Muscle layer of duodenum (tissue), 2 donors: ENCODE results near the gene CLINT1.

Experiments
- H3K27ac ChIP-seq: one replicate; pipeline ENCODE4 v1.7.0; 2013; ENCODE audit warnings: mild to moderate bottlenecking, low read length
- H3K27me3 ChIP-seq: one replicate; pipeline ENCODE4 v1.7.0; 2013; ENCODE audit warnings: low read depth, mild to moderate bottlenecking, control low read depth, low read length
- H3K36me3 ChIP-seq, 2 donors: one replicate each; pipeline ENCODE4 v1.7.0; 2013; ENCODE audit warnings: low read length in 2 of 2, control low read depth in 1 of 2, mild to moderate bottlenecking in 1 of 2; ENCODE audit not compliant: insufficient read depth in 2 of 2, control insufficient read depth in 1 of 2
- H3K4me1 ChIP-seq, 2 donors: one replicate each; pipeline ENCODE4 v1.7.0; 2013; ENCODE audit warnings: low read length in 2 of 2, mild to moderate bottlenecking in 2 of 2, control low read depth in 1 of 2, moderate library complexity in 1 of 2; ENCODE audit not compliant: insufficient read depth in 2 of 2, control insufficient read depth in 1 of 2
- H3K4me3 ChIP-seq, 2 donors: one replicate each; pipeline ENCODE4 v1.7.0; 2013; ENCODE audit warnings: low read length in 2 of 2, low read depth in 1 of 2, mild to moderate bottlenecking in 1 of 2
- H3K9me3 ChIP-seq, 2 donors: one replicate each; pipeline ENCODE4 v1.7.0; 2013; ENCODE audit warnings: low read length in 2 of 2, control low read depth in 1 of 2, mild to moderate bottlenecking in 1 of 2; ENCODE audit not compliant: control insufficient read depth in 1 of 2
- donor health status: healthy.

Gene CLINT1

DNA sequence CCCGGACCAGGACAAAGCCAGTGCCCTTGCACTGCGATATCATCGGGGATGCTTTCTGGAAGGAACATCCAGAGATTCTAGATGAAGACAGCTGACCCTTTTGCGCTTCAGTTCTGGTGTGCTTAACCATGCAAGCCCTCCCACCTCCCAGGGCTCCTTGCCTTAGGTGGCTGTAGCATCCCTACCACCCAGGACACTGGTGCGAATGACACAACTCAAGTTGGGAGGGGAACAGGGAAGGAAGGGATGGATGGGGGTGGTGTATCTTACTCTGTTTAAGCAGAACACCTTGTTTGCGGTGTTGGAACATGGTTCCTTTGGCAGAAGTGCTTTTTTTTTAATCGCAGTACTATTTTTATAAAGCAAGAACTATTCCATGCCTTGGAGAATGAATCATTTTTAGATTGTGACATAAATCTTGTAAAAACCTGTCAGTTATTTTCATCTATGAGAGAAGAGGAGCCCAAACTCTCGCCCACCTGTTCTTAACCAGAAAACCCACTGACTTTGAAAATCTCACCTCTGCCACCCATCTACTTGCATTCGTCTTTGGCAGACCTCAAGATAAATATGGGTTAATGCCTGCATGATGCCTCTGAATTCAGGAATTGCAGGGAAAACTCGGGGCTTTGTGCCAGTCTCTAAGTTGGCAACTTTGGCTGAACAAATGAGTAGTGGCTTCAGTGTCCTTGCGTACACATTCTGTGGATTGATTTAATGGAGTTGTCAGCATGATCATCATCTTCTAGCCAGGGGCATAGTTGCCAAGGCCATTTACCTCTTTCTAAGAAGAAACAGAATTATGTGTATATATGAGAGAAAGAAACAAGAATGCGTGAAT lies 119.3 kb downstream of the CLINT1 start:
- no peaks in the 10 kb centered on the region for H3K27me3 ChIP-seq
- peaks cover 3 to 33% of the 10 kb centered on the region in 2 donors for H3K36me3 ChIP-seq
- H3K9me3 ChIP-seq = no peaks in the 10 kb centered on the region
- peaks cover 5% of the 10 kb centered on the region in 2 donors for H3K4me1 ChIP-seq
- H3K27ac ChIP-seq = no peak overlapping the region
- no peak overlapping the region for H3K4me3 ChIP-seq

DNA sequence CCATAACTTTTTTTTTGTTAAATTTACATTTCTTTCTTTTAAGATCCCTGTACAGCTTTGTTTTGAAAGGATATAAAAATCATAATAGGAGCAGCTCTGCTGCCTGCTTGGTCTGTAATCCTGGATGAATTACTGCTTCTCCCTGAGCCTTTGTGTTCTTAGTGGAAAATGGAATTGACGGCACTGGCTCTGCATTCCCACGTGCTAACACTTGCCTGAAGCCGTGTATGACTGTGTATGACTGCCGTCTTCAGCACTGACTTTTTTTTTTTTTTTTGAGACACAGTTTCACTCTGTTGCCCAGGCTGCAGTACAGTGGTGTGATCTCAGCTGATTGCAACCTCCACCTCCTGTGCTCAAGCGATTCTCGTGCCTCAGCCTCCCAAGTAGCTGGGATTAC lies 123.0 kb downstream of the CLINT1 start:
- Histone ChIP-seq H3K9me3 (no peaks in the 10 kb centered on the region), H3K27ac (no peak overlapping the region), H3K36me3 (peaks cover 8 to 49% of the 10 kb centered on the region in 2 donors), H3K4me1 (peaks cover 0 to 5% of the 10 kb centered on the region in 2 donors), H3K27me3 (no peaks in the 10 kb centered on the region), H3K4me3 (no peak overlapping the region)
